GM19023 (cell line): ENCODE results near the gene CASP4.
"Not testable (repeated sequence)": the region's sequence is repeated elsewhere in the genome, so short reads cannot be mapped to it uniquely, and the experiment has no call there.

ENCODE experiments used
- ATAC-seq: cut with Tn5 transposase; IDR thresholded peaks from one replicate; pipeline ENCODE4 v1.9.1; 2021; ENCODE audit warnings: mild to moderate bottlenecking, moderate library complexity; ENCODE audit not compliant: unreplicated experiment

The CASP4 gene

GRCh38 chr11:104957280-104957679 lies 11.1 kb downstream of the CASP4 start:
- ATAC-seq, result no peak

- ATAC-seq, result no peak
Measured at GRCh38 chr11:104956528-104956927, 11.8 kb downstream of the CASP4 start.

- peak; percentile 96 for ATAC-seq
Measured at GRCh38 chr11:104946907-104947306, 21.5 kb downstream of the CASP4 start.

- no peak for ATAC-seq
Measured at GRCh38 chr11:104944076-104944475, 24.3 kb downstream of the CASP4 start.

- ATAC-seq, result no peak
Measured at GRCh38 chr11:104943561-104943960, 24.8 kb downstream of the CASP4 start.

- no peak for ATAC-seq
Measured at GRCh38 chr11:104934594-104934993, 33.8 kb downstream of the CASP4 start.

- ATAC-seq, result not testable (repeated sequence)
Measured at GRCh38 chr11:104934073-104934472, 34.3 kb downstream of the CASP4 start.

GRCh38 chr11:104928811-104929210 lies 39.6 kb downstream of the CASP4 start:
- ATAC-seq, result no peak

- ATAC-seq, result no peak
Measured at GRCh38 chr11:104926771-104927611, 41.4 kb downstream of the CASP4 start.

GRCh38 chr11:104925850-104926249 lies 42.5 kb downstream of the CASP4 start:
- ATAC-seq, result no peak

- peak; percentile 76 for ATAC-seq
Measured at GRCh38 chr11:104918113-104918824, 50.1 kb downstream of the CASP4 start.

- ATAC-seq, result peak; percentile 42
Measured at GRCh38 chr11:104917271-104918112, 50.9 kb downstream of the CASP4 start.

GRCh38 chr11:104916442-104916841 lies 51.9 kb downstream of the CASP4 start:
- no peak for ATAC-seq

- ATAC-seq, result no peak
Measured at GRCh38 chr11:104912102-104912501, 56.3 kb downstream of the CASP4 start.

GRCh38 chr11:104908186-104908531 lies 60.2 kb downstream of the CASP4 start:
- ATAC-seq, result no peak

GRCh38 chr11:104907521-104908185 lies 60.7 kb downstream of the CASP4 start:
- peak; percentile 96 for ATAC-seq

- no peak for ATAC-seq
Measured at GRCh38 chr11:104905271-104905670, 63.1 kb downstream of the CASP4 start.

GRCh38 chr11:104899226-104899625 lies 69.1 kb downstream of the CASP4 start:
- no peak for ATAC-seq

- no peak for ATAC-seq
Measured at GRCh38 chr11:104898685-104899013, 69.7 kb downstream of the CASP4 start.

GRCh38 chr11:104897891-104898684 lies 70.3 kb downstream of the CASP4 start, which contains the start of gene CASP12:
CASP12 (minus strand) TSS chr11:104898460.
- ATAC-seq, result peak; percentile 59
